Left hindlimb (tissue), 1 donor: ENCODE measurements around the gene CFAP52.
"Not testable (repeated sequence)": the region's sequence is repeated elsewhere in the genome, so short reads cannot be mapped to it uniquely, and the experiment has no call there.

ENCODE experiments used
- DNase-seq: peaks from one replicate; pipeline ENCODE4 v3.0.0-alpha.2; 2018

Gene CFAP52

DNA sequence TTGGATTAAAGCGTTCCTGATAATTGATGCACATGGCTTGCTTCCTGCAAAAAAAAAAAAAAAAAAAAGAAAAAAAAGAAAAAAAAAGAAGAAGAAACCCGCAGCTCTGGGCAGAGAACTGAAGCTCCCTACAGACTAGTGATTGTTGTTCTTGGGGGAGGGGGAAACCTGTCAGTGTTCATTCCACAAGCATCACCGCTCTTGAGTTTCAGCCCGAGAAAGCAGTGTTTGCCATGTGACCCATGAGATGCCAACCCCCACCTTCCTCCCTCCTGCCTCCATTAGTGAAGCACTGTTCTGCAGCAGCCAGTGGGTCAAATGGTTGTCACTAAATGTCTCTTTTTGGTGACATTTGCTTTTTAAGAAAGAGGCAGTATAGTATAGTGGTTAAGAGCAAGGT lies 70.6 kb downstream of the CFAP52 start:
- DNase-seq = no peak

DNA sequence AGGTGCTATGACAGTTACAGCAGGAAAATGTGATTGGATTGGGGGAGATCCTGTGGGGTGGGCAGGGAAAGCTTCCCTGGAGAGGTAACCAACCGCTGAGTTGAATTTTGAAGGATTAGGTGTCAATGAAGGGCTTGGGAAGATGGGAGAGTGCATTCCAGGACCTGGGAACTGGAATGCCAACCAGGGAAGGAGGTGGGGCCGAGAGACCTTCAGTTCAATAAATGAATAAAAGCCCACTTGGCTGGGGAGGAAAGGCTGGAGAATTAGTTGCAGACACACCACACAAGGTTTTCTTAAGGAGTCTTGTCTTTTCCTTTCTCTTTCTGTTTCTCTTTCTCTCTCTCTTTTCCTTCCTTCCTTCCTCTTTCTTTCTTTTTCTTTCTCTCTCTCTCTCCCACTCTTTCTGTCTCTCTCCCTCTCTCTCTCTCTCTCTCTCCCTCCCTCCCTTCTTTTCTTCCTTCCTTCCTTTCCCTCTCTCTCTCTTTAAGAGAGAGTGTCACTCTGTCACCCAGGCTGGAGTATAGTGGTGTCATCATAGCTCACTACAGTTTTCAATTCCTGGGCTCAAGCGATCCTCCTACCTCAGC lies 72.2 kb downstream of the CFAP52 start:
- no peak for DNase-seq

DNA sequence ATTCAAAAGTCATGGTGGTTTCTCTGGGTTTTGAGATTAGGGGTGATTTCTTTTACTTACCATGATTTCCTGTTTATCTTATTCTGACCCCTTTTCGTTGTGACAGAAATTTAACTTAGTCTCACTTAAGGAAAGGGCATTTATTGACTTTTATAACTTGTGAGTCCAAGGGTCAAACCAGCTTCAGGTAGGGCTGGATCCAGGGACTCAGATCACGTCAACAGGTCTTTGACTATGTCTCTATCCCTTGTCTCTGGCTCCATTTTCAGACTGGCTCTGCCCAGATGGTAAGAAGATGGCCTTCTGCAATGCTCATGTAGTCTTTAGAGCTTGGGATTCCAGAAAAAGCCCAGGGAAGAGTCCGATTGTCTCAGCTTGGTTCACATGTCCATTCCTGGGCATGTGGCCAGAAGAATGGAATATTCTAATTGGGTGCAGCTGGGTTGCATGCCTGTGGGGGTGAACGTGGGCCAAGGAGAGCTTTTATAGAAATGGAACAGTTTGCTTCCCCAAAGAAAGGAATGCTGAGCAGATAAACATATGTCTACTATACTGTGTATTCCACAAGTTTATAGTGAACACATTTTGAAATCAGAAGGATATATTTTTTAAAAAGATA lies 82.3 kb downstream of the CFAP52 start:
- peak; percentile 57 for DNase-seq

DNA sequence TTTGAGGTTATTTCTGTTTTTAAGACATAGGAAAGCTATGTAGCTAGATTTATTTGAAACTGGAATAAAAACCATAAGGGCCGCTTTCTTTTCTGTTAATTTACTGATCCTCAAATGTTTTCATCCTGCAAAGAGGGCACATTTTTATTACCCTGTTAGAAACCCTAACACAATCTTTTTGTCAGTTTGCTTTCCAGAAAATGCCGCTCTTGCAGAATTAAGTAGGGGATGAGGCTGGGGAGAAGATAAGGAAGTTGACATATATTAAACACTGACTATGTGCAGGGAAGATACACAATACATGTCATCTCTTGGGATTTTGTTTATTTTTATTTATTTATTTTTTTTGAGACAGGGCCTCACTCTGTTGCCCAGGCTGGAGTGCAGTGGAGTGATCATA lies 84.6 kb downstream of the CFAP52 start:
- no peak for DNase-seq

DNA sequence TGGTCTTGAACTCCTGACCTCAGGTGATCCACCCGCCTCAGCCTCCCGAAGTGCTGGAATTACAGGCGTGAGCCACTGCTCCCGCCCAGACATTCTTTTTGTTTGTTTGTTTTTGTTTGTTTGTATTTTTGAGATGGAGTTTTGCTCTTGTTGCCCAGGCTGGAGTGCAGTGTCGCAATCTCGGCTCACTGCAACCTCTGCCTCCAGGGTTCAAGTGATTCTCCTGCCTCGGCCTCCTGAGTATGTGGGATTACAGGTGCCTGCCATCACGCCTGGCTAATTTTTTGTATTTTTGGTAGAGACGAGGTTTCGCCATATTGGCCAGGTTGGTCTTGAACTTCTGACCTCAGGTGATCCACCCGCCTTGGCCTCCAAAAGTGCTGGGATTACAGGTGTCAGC lies 87.1 kb downstream of the CFAP52 start:
- DNase-seq = not testable (repeated sequence)

DNA sequence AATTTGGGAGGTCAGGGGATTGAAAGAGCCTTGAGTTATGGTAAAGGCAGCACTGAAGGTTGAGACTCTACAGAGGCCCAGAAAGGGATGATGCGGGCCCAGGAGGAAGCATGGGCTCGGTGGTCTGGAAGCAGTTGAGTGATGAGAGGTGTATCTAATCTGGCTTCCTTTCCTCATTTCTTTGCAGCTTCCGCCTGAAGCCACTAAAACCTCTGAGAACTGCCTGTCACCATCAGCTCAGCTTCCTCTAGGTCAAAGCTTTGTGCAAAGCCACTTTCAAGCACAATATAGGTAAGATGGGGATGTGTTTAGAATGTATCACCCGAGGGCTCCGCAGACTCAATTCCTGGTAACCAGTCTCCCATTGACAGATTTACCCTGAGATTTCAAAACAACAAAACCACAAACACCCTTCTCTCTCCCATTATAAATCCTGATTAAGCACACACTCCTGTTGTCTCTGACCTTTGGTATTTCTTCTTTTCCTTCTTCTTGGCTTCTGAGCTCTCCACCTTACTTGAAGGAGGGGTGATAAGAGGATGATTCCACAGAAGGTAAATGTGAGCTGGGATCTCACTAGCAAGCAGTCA lies 90.1 kb downstream of the CFAP52 start:
- DNase-seq = no peak

DNA sequence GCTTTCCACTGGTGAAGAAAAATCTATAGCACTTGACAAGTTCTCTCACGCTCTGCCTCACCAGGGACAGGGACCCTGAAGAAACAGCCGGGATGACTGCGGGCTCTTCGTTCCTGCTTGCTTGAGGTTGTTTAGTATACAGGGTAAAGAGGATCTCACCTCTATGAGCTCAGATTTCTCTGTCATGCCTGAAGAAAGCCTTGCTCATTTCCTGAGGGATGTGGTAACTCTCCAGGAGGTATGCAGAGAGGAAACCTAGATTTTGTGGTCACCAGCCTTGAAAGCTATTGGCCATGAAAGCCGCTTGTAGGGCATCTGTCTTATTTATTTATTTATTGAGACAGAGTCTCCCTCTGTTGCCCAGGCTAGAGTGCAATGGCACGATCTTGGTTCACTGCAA lies 92.1 kb downstream of the CFAP52 start:
- no peak for DNase-seq

DNA sequence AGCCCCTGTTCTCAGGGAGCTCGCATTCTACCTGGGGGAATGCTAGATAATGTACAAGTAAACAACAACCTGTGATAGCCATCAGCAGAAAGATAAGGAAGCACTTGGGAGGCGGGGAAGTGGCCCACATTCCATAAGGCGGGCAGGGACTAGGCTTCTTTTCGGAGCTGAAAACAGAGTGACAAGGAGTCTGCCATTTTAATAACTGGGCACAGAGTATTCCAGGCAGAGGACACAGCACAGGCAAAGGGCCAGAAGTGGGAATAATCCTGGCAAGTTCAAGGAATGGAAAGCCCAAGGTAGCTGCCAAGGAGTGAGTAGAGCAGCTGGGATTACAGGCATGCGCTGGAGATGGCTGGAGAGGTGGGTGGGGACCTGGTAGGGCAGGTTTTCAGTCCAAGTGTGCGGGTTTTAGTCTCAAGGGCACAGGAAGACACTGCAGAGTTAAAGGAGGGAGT lies 93.1 kb downstream of the CFAP52 start:
- no peak for DNase-seq

DNA sequence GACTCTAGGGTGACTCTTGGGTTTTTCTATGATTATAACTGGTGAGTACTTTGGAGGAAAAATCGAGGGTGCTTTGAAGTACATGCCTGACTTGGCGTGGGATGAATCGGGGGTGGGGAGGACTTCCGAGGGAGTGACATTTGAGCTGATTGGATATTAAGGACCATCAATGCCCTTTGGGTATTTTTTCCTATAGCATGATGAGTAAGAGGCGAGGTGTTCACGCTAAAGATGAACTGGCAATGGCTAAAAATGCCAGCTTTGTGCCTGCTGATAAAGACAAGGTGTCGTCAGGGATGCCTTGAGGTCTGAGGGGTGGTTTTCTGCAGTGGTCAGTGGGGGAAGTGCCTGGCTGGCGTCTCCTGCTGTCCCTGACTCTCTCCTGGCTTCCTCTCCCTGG lies 94.2 kb downstream of the CFAP52 start:
- DNase-seq = no peak

DNA sequence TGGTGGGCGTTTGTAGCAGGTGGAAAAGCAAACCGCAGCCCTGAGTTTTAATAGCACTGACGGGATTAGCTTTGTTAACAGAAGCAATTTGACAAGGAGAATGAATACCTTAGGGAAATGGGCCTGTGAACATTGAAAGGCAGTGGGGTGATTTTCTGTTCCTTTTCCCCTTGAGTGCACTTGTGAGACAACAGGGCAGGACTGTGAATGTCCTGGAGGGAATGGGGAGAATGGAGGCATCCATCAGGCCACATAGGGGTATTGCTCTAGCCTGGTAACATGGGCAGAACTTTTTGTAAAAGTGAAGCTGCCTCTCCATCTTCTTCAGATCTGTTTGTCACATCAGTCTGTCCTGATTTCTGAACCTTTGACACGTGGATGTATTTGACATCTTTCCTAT lies 95.1 kb downstream of the CFAP52 start:
- no peak for DNase-seq

DNA sequence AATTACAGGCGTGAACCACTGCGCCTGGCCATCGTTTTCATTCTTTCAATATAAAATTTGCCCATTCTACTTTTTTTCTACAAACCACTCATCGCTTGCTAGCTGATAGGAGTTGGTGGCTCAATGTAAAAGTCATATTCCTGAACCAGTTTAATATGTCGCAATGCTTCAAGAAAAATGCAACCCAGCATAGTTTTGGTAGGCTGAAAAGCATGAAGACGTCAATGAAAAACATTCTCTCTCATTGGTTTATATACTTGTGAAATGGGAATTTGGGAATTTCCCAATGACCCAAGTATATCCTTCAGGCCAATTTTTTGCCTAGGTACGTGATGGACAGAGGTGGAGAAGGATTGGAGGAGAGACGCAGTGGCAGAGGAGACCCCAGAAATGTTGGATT lies 95.8 kb downstream of the CFAP52 start:
- DNase-seq = no peak

DNA sequence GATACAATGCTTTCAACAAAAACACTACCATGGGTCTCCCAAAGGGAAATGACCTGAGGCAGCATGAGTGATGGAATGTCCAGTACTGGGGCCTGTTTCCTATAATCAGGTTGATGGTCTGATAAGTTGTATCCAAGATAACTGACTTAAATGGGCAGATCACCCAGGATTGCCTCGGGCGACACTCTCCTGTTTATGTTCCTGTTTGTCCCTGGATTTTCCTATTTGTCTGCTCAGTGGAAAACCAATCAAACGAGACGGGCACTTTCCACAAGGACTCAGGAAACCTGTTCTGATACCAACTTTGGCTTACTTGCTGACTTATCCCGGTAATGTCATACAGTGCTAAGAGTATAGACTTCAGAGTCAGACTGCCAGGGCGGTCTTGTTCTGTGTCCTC lies 96.2 kb downstream of the CFAP52 start:
- DNase-seq = no peak

DNA sequence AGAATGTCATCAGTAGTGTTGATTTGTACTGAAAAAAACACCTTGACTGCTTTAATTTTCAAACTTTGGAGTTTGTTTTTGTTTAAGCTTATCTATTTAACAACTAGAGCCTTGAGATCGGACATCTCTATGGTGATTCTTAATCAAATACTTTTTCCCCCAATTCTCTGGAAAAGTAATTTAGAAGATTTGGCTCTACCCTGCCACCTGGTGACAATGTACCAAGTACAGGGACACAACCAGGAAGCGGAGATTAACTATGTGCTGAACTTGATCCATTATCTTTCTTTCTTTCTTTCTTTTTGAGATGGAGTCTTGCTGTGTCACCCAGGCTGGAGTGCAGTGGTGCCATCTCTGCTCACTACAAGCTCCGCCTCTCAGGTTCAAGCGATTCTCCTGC lies 99.6 kb downstream of the CFAP52 start:
- DNase-seq = no peak

DNA sequence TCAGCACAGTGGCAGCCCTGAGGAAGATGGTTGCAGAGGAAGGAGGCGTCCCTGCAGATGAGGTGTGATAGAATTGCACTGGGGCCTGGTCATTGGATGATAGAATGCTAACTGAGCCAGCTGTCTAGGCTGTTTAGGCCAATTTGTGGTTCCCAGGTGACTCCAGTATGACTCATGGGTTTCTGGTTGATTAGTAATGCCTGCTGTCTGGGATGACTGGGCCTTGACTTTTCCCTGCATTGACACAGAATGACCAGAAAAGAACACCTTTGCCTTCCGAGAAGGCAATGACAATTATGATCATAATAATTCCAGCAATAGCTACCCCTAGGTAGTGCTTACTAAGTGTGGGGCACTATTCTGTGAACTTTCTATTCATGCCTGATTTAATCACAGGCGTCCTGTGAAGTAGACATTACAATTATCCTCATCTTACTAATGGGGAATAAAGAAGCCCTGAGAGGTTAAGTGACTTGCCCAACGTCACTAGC lies 100.4 kb downstream of the CFAP52 start:
- DNase-seq = no peak

DNA sequence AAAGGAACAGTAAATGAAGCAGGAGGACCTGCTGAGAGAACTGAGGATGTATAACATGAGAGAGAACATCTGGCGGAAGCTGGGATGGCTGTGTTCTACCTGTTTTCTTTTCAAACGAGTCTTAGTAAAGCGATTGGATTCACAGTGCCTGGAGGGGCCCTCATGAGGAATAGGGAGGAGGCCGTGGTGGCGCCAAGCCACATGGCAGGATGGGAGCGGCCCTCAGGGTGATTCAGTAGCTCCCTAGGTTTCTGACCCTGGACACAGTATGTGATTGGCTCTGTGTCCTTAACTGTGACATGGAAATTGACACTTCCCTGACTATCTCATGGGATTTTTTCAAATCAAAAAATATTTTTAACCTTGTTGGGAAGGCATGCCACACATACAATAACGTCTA lies 101.0 kb downstream of the CFAP52 start:
- DNase-seq = no peak

DNA sequence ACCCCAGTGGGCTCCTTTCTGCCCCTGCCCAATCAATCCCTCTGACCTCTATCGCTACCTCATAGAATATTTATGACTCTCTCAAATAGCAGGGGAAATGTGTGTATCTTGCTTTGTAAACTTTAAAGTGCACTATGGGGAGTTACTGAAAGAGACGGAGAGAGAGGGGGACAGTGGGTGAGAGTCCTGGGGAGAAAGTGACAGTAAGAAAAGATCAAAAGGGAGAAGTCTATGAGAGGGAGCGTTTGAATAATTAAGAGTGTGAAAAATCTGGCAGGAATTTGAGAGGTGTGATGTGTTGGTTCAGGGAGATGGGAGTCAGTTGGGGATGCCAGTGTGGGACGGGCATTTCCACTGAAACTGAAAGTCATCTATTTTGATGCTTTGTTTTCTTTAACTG lies 101.5 kb downstream of the CFAP52 start:
- DNase-seq = no peak

DNA sequence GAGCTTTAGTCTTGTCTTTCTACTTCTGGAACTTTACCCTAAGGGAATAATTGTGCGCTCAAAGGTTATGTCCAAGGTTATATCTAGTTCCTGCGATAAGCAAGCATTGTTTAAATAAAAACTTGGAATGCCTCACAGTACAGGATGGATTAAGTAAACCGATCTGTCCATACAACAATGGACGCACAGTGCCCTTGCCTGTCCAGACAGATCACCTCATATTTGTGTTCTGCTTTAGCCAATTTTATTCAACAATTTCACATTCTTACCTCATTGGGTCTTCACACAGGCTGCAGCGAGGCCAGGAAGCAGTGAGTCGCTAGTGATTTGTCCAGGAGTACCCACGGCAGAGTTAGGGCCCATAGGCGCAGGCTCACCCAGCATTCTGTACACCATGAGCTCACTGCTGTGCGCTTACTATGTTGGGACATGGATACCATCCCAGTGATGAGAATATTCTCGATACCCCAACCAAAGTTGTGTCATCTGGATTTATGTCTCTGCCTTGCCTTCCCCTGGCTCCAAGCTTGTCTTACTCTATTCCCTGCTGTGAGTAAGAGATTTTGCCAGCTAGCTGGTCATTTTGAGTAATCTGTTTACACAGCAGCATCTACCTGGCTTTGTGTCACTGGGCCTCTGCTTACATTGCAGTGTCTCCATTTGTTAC lies 108.6 kb downstream of the CFAP52 start:
- no peak for DNase-seq
